ENCODE results near the gene FYB1.

The FYB1 gene

GRCh38 chr5:39157701-39158100, 61.7 kb downstream of the FYB1 start:
- TF ChIP-seq CTCF (IDR thresholded peaks at IDR 0.05), result no peak

GRCh38 chr5:39156082-39156481, 63.3 kb downstream of the FYB1 start:
- no peak for TF ChIP-seq CTCF (IDR thresholded peaks at IDR 0.05)

- no peak for TF ChIP-seq CTCF (IDR thresholded peaks at IDR 0.05)
These were observed 67.6 kb downstream of the FYB1 start for GRCh38 chr5:39151745-39152144.

- no peak for TF ChIP-seq CTCF (IDR thresholded peaks at IDR 0.05)
These were observed 69.4 kb downstream of the FYB1 start for GRCh38 chr5:39149966-39150365.

- peak; percentile 52 for TF ChIP-seq CTCF (IDR thresholded peaks at IDR 0.05)
These were observed 70.3 kb downstream of the FYB1 start for GRCh38 chr5:39148983-39149534.

- TF ChIP-seq CTCF (IDR thresholded peaks at IDR 0.05), result no peak
These were observed 72.4 kb downstream of the FYB1 start for GRCh38 chr5:39146831-39147540.

- no peak for TF ChIP-seq CTCF (IDR thresholded peaks at IDR 0.05)
These were observed 76.1 kb downstream of the FYB1 start for GRCh38 chr5:39143151-39143860.

Measured in LNCAP (cell line).